Astrocyte of the cerebellum (primary cell): ENCODE data around the gene EME1.

Experiments
- DNase-seq: peaks from one replicate; pipeline ENCODE4 v3.0.0-alpha.2; 2011; ENCODE audit warnings: low read depth
- H3K4me3 ChIP-seq: 2 replicates; pipeline ENCODE4 v1.5.1; 2011; ENCODE audit warnings: mild to moderate bottlenecking, low read depth, low read length, moderate library complexity
- CTCF ChIP-seq: IDR thresholded peaks from 2 replicates; pipeline ENCODE4 v1.5.1; 2012; ENCODE audit warnings: low read length, low read depth, moderate library complexity, mild to moderate bottlenecking; ENCODE audit errors: missing control alignments
- in situ Hi-C: cut with HindIII; loops from 2 replicates; pipeline ENCODE4 v1.10.0; 2017; ENCODE audit warnings: low sequenced_read_pairs

EME1 gene

DNA sequence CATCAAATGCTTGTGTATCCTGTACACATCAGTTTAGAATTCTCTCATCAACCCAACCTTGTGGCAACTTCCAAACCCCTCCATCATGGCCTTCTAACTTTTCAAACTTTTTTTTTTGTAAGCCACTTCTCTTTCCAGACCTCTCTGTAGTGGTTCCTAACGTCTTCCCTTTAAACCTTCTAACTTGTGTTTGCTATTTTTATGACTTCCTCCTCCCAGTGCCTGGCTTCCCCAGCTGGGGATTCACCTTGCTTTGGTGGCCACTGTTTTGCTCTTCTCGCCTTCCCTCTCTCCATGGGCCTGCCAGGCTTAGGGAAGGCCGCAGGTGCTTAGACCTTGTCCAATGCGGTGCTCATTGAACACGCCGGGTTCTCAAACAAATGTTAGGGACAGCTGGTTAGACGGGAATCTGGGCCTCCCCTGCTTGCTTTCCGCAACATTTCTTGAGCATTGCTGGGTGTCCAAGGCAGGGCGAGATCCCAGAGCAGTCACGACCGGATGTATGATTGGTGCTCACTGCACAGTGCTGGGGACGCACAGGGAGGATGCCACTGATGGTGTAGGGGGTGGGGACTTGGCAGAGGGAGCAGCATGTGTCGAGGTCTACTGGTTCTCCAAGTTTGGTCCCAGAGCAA is 28.2 kb upstream of the EME1 start:
- no peak overlapping the region for H3K4me3 ChIP-seq
- in situ Hi-C loops, result no loop called here
- TF ChIP-seq CTCF, result no peak
- DNase-seq, result no peak

GRCh38 chr17:50345432-50346312 is 27.4 kb upstream of the EME1 start, which contains the start of gene XYLT2:
Gene XYLT2 (plus strand): TSS chr17:50346126. CDS start chr17:50346141, 15 bp downstream.
- peak within 1 kb of the TSS; percentile 66 for H3K4me3 ChIP-seq
- in situ Hi-C loops, result no loop called here
- no peak for TF ChIP-seq CTCF
- DNase-seq, result peak; percentile 42

DNA sequence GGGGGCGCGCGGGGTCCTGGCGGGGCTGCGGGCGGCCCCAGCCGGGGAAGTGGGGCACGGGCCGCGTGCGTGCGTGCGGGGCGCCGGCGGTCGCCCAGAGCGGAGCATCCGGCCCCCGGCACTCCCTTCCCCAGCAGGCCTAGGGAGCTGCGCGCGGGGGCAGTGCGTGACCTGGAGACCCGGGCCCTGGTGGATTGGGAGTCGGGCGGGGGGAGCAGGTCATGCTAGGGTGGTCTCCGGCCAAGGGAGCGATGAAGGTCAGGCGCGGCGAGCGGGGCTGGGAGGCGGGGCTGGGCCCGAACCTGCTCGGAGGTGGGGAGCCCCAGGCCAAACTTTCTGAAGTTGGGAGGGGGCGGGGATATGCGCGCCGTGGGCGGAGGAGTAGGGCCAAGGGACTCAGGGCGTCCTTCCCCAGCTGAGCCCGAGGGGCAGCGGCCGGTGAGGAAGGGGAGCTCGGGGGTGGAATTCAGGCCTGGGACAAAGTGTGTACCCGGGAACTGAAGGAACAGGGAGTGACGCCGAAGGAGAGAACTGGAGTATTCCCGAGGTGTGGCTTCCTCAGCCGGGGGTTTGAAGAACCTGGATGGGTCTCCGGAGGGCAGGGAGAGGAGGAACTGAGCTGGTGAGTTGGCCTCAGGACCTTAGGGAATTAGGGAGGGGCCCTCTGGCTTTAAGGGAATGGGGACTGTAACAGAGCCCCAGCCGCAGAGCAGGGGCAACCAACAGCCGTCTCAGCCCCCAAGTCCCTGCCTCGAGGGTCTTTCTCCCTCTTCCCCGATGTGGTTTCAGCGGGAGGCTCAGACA is 26.5 kb upstream of the EME1 start:
- in situ Hi-C loops, result no loop called here
- DNase-seq, result no peak
- peak overlapping the region; percentile 66 for H3K4me3 ChIP-seq
- no peak for TF ChIP-seq CTCF

GRCh38 chr17:50347117-50347893 is 25.7 kb upstream of the EME1 start:
- in situ Hi-C loops, result no loop called here
- no peak for TF ChIP-seq CTCF
- no peak for DNase-seq
- peak overlapping the region; percentile 66 for H3K4me3 ChIP-seq

- in situ Hi-C loops, result no loop called here
- H3K4me3 ChIP-seq, result peak overlapping the region; percentile 66
Measured at GRCh38 chr17:50347894-50348291, 25.1 kb upstream of the EME1 start.

More at GRCh38 chr17:50347894-50348291, 25.1 kb upstream of the EME1 start:
- no peak for TF ChIP-seq CTCF
- DNase-seq, result no peak
